Mesothelial cell of epicardium (in vitro differentiated cells): Measurements from ENCODE around the gene QSOX1. TPM values are rescaled to one million over a fixed set of nuclear protein-coding genes. Genes with fewer than 3 reads are reported as not detected.

Source experiments
- DNase-seq, 2 experiments: peaks; one replicate each; pipeline ENCODE4 v3.0.0; 2021; ENCODE audit warnings: low spot score in 2 of 2; ENCODE audit not compliant: unreplicated experiment in 2 of 2
- H3K27ac Mint-ChIP-seq: 2 replicates; pipeline ENCODE4 v1.8.0; 2021; ENCODE audit warnings: mixed read lengths
- H3K27me3 Mint-ChIP-seq: 2 replicates; pipeline ENCODE4 v1.8.0; 2021; ENCODE audit warnings: low read depth, mixed read lengths
- H3K36me3 Mint-ChIP-seq: 2 replicates; pipeline ENCODE4 v1.8.0; 2021; ENCODE audit warnings: mixed read lengths
- H3K4me1 Mint-ChIP-seq: 2 replicates; pipeline ENCODE4 v1.8.0; 2021; ENCODE audit warnings: mixed read lengths
- H3K4me3 Mint-ChIP-seq: 2 replicates; pipeline ENCODE4 v1.8.0; 2021; ENCODE audit warnings: mild to moderate bottlenecking, moderate library complexity, mixed read lengths
- H3K9me3 Mint-ChIP-seq: 2 replicates; pipeline ENCODE4 v1.8.0; 2021; ENCODE audit warnings: mixed read lengths
- CTCF ChIP-seq: fragments of 200-600 bp; sonication (generic); IDR thresholded peaks from one replicate; pipeline ENCODE4 v1.5.0; 2021; ENCODE audit warnings: antibody characterized with exemption; ENCODE audit not compliant: unreplicated experiment
- total RNA-seq: library from RNA; stranded (reverse); gene quantifications from 3 replicates; pipeline ENCODE4 v1.2.1, GENCODE V29; 2021

QSOX1 gene
- total RNA-seq, 1 donor from 2014 or later = 70.6 TPM

- no peak for DNase-seq
- Mint-ChIP-seq H3K27me3 (no peaks in the 10 kb centered on the region), H3K4me1 (peaks cover 21% of the 10 kb centered on the region), H3K4me3 (no peak overlapping the region), H3K9me3 (no peaks in the 10 kb centered on the region), H3K36me3 (peaks cover 9% of the 10 kb centered on the region), H3K27ac (no peak overlapping the region)
- TF ChIP-seq CTCF = no peak
Measured at GRCh38 chr1:180170546-180171151, 16.0 kb downstream of the QSOX1 start.

GRCh38 chr1:180171691-180172090, 17.0 kb downstream of the QSOX1 start:
- Mint-ChIP-seq H3K36me3 (peaks cover 8% of the 10 kb centered on the region), H3K4me1 (peaks cover 12% of the 10 kb centered on the region), H3K27ac (no peak overlapping the region), H3K9me3 (no peaks in the 10 kb centered on the region), H3K27me3 (no peaks in the 10 kb centered on the region), H3K4me3 (no peak overlapping the region)
- no peak for DNase-seq
- TF ChIP-seq CTCF = no peak

- Mint-ChIP-seq H3K36me3 (peaks cover 8% of the 10 kb centered on the region), H3K27me3 (no peaks in the 10 kb centered on the region), H3K4me3 (no peak overlapping the region), H3K4me1 (peaks cover 2% of the 10 kb centered on the region), H3K27ac (no peak overlapping the region), H3K9me3 (no peaks in the 10 kb centered on the region)
- TF ChIP-seq CTCF = no peak
- no peak for DNase-seq
Measured at GRCh38 chr1:180173451-180173850, 18.8 kb downstream of the QSOX1 start.

- Mint-ChIP-seq H3K27ac (no peak overlapping the region), H3K9me3 (no peaks in the 10 kb centered on the region), H3K4me1 (no peaks in the 10 kb centered on the region), H3K4me3 (no peak overlapping the region), H3K27me3 (no peaks in the 10 kb centered on the region), H3K36me3 (peaks cover 4% of the 10 kb centered on the region)
- TF ChIP-seq CTCF = no peak
- no peak for DNase-seq
Measured at GRCh38 chr1:180173952-180174351, 19.3 kb downstream of the QSOX1 start.

- peaks cover 4% of the 10 kb centered on the region for H3K36me3 Mint-ChIP-seq
- H3K27me3 Mint-ChIP-seq = no peaks in the 10 kb centered on the region
- H3K4me3 Mint-ChIP-seq = no peak overlapping the region
- H3K27ac Mint-ChIP-seq = no peak overlapping the region
- H3K9me3 Mint-ChIP-seq = no peaks in the 10 kb centered on the region
- TF ChIP-seq CTCF = no peak
- DNase-seq = no peak
- no peaks in the 10 kb centered on the region for H3K4me1 Mint-ChIP-seq
Measured at GRCh38 chr1:180175291-180175690, 20.6 kb downstream of the QSOX1 start.

- Mint-ChIP-seq H3K27ac (no peak overlapping the region), H3K9me3 (no peaks in the 10 kb centered on the region), H3K36me3 (peaks cover 4% of the 10 kb centered on the region), H3K4me1 (no peaks in the 10 kb centered on the region), H3K4me3 (no peak overlapping the region), H3K27me3 (no peaks in the 10 kb centered on the region)
- DNase-seq = no peak
- no peak for TF ChIP-seq CTCF
Measured at GRCh38 chr1:180175806-180176205, 21.1 kb downstream of the QSOX1 start.
